HEK293 (cell line): ENCODE data around the gene SDCBP2.

Experiments used
- CTCF ChIP-seq: fragments of 450-650 bp; formaldehyde crosslinking; IDR thresholded peaks from 2 replicates; pipeline ENCODE4 v1.5.1; 2016; ENCODE audit warnings: missing biosample characterization, missing genetic modification characterization
- YY1 ChIP-seq: fragments of 450-650 bp; formaldehyde crosslinking; IDR thresholded peaks from 2 replicates; pipeline ENCODE4 v1.5.1; 2018; ENCODE audit warnings: missing biosample characterization, missing genetic modification characterization
- ZBTB26 ChIP-seq: fragments of 450-650 bp; formaldehyde crosslinking; optimal IDR thresholded peaks from 2 replicates; pipeline ENCODE3; 2016; ENCODE audit warnings: missing biosample characterization, mild to moderate bottlenecking, missing genetic modification characterization
- ZBTB8A ChIP-seq: fragments of 450-650 bp; formaldehyde crosslinking; IDR thresholded peaks from 2 replicates; pipeline ENCODE4 v1.5.1; 2016; ENCODE audit warnings: missing biosample characterization, missing genetic modification characterization
- ZNF274 ChIP-seq, 2 experiments: fragments of 200-500 bp in 1 of 2; fragments of 450-650 bp in 1 of 2; sonication (Bioruptor generic) in 1 of 2; formaldehyde crosslinking in 1 of 2; IDR thresholded peaks; 2 replicates each; pipeline versions ENCODE4 v1.5.1 to v1.6.1; 2014 to 2016; ENCODE audit warnings: borderline replicate concordance in 1 of 2, inconsistent platforms in 1 of 2, low read length in 1 of 2, missing biosample characterization in 1 of 2, missing genetic modification characterization in 1 of 2
- ZNF670 ChIP-seq: fragments of 450-650 bp; formaldehyde crosslinking; IDR thresholded peaks from 2 replicates; pipeline ENCODE4 v1.5.1; 2016; ENCODE audit warnings: missing biosample characterization, missing genetic modification characterization, low read depth

- no peak for TF ChIP-seq YY1
- TF ChIP-seq CTCF (tag by site-specific recombination): no peak
- no peak for TF ChIP-seq ZNF274 (IDR thresholded peaks at IDR 0.05; ENCODE audit: low read length)
- no peak for TF ChIP-seq ZNF274 (tag by site-specific recombination; IDR thresholded peaks at IDR 0.05; ENCODE audit: borderline replicate concordance)
- no peak for TF ChIP-seq ZBTB8A (tag by site-specific recombination)
- TF ChIP-seq ZBTB26 (tag by site-specific recombination): no peak
- TF ChIP-seq ZNF670 (tag by site-specific recombination): no peak
These were observed 35.2 kb upstream of the SDCBP2 start for GRCh38 chr20:1364106-1364505.
